HG02884 (cell line): ENCODE data around the gene RALY.

Experiments used
- ATAC-seq: cut with Tn5 transposase; IDR thresholded peaks from one replicate; pipeline ENCODE4 v1.9.1; 2021; ENCODE audit warnings: mild to moderate bottlenecking, moderate library complexity; ENCODE audit not compliant: unreplicated experiment

The RALY gene

DNA sequence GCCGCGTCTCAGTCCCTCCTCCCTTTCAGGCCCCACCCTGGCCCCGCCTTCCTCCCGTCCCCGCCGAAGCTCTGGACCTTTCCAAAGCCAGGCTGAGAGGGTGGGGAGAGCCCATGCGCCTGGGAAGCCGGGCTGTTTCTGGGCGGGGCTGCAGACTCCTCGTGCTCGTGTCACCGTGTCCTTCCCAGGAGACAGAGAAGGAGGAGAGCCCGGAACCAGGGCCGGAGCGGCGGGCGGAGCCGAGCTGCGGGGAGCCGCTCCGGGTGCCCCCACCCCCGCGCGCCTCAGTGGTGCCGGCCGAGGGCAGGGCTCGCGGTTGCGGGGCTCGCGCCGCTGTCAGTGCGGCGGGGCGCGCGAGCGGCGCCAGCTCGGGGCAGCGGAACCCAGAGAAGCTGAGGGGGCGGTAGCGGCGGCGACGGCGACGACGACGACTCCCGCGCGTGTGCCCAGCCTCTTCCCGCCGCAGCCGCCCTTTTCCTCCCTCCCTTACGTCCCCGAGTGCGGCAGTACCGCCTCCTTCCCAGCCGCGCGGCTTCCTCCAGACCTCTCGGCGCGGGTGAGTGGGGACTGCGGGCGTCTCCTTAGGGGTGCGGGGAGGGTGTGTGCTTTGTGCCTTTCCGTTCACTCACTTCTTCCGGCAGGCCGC is at the start of gene RALY:
TSS of gene RALY (plus strand) at position 336 of the 646 bp plus-strand sequence. CDS start 78,164 bp downstream, outside the sequence.
- ATAC-seq: peak; percentile 54

DNA sequence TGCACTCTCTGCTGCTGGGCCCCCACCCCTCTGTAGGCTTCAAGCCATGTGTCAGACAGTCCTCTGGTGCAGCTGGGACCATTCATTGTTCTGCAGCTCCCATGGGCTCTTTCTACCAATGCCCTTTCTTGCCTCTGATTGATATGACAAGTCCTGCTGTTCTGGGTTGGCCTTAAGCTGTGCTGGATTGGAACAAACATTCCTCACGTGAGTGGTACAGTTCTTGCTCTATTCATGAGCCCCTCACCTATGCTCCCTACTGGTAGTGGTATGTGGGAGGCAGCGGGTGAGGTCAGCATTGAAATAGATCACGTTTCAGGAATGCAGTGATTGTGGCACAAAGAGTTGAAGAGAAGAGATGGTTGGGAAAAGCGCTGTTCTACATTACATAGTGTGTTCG is 48.8 kb upstream of the RALY start:
- ATAC-seq: no peak

DNA sequence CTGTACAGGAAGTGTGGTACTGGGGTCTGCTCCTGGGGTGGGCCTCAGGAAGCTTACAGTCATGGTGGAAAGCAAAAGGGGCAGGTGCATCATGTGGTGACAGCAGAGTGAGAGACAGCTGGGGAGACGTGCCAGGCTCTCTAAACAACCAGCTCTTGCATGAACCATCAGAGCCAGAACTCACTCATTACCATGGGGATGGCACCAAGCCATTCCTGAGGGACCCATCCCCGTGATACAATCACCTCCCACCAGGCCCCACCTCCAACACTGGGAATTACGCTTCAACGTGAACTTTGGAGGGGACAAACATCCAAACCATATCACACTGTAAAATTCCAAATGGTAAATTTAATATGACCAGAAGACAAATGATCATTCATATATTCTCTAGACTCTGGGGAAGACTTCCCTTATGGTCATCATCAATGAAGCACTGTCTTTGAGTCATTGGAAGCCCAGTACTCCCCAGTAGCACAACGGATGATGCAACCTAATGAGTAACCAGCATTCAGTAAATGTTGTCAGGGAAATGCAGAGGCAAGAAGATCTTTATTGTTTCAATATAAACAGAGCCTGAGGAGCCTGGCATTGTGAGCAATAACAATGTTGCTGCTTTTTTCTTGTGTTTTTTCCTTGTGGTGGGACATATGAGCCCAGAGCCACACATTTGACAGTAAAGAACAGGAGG is 48.2 kb upstream of the RALY start:
- ATAC-seq: no peak

DNA sequence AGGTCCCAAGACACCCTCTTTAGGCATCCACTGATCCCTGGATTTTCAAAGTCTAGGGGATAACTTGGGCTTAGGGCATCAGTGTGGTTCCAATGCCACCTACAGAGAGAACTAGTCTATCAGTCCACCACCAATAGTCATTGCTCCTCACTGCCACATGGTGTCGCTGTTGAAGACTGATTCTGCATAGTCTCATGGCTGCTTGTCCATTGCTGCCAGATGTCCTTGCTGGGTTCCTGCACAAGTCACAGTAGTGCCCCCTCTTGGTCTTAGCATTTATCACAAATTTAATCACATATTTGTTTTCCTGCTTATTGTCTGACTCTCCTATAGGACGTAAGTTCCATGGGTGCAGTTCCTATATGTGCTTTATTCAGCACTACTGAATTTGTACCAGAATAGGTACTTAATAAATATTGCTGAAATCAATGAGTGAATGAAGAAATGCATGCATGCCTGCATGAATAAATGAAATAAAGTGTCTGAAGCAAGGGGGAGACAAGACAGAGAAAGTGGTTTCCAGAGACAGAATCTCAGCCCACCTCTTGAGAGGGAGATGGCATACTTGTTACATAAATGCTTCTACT is 45.9 kb upstream of the RALY start:
- no peak for ATAC-seq

DNA sequence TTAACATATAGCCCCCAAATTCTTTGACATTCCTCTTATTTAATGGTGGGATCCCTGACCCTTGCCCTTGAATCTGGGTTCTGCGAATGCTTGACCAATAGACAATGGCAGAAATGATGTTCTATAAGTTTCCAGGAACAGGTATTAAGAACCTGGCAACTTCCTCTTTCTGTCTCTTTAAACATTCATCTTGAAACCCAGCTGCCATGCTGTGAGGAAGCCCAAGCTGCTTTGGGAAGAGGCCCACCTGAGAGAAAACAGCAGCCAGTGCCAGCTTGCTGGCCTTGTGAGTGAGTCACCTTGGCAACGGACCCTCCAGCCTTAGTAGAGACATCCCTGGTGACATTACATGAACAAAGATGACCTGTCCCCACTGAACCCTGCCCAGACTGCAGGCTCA is 45.2 kb upstream of the RALY start:
- ATAC-seq: no peak

DNA sequence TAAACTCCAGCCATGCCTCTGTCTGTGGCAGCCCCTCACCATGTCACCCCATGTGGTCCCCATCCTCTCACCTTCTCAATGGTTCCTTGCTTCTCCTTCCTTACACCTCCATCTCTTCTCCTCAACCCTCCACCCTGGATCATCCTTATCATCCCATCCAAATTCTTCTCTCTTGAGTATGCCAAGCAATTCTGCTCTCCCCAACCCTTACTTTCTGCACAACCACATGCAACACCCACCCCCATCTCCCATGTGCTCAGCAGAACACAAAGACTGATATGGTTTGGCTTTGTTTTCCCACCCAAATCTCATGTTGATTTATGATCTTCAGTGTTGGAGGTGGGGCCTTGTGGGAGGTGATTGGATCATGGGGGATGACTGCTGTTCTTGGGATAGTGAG is 42.5 kb upstream of the RALY start:
- ATAC-seq: no peak

DNA sequence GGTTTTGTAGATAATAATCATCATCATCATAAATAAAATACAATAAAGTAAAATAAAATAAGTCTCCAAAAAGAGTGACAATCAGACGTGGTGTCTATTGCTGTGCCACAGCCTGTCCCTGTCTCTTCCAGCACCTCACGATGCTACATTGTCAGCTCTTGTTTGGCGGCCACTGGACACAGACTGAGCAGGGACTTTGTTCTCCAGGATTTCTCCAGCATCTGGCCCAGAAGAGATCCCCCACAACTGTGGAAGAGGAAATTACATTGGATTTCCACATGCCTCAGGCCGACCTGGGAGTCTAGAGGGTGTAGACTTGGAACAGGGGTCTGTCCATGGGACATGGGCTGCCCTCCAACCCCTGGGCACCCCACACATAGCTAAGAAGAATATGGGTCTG is 39.2 kb upstream of the RALY start:
- ATAC-seq: no peak

DNA sequence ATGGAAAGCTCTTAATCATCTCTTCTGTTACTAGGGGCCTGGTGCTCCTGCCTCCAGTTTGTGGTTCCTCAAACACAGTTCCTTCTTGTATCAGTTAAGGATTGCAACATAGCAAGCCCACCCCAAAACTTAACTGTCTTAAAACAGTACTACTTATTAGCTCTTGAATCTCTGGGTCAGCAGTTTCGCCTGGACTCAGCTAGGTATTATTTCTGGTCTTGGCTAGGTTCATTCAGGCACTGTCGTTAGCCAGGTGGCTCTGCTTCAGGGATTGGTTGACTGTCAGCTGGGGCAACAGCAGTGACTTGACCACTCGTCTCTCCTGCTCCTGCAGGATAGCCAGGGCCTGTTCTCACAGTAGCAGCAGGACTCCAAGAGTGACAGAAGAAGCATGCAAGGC is 30.0 kb upstream of the RALY start:
- no peak for ATAC-seq

DNA sequence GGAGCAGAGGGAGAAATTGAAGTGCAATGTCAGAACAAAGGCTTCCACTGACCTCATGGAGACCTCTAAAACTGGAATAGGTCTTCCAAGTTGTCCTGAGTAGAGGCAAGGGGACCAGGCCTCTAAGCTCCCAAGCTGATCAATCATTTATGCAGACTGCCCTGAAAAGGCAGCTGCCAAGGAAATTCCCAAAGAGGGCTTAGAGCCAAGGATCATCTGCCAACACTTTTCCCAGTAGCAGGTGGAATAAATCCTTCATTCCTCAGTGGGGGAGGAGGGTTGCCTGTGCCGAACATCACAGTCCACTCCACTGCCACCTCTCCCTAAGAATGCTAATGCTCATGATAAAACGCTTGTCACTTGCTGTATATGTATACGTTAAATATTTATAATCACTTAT is 29.3 kb upstream of the RALY start:
- ATAC-seq: no peak

DNA sequence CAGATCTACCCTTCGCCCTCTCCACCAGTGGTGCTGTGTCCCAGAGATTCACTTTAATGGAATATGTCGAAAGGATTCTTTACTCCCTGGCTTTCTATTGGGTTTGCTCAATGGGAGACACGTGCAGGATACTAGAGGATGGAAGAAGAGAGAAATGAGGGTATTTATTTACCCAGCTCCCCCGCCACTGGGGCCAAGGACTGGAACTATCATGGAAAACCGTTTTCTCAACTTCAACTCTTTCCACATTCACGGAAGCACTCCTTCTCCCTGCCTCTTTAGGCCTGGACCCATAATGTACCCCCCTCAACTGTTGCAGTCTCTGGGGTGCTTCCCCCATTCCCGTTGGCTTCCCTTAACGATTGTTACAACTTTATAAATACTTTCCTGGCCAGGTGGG is 26.6 kb upstream of the RALY start:
- no peak for ATAC-seq

DNA sequence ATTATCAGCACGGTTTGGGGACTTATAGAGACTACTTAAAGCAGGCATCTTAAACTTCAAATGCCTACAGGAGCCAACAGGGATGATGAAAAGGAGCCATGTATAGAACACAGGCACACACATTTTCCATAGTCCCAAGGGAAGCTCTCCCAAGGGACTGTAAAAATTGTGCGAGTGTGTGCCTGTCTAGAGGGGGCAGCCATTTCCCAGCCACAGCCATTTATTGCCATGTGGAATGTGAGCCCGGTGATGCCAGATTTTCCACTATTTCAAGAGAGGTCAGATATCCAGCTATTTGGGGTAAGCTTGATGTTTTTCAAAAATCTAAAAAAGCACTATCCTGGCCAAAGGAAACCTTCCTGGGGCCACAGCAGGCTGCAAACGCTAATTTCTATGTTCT is 24.1 kb upstream of the RALY start:
- ATAC-seq: no peak

DNA sequence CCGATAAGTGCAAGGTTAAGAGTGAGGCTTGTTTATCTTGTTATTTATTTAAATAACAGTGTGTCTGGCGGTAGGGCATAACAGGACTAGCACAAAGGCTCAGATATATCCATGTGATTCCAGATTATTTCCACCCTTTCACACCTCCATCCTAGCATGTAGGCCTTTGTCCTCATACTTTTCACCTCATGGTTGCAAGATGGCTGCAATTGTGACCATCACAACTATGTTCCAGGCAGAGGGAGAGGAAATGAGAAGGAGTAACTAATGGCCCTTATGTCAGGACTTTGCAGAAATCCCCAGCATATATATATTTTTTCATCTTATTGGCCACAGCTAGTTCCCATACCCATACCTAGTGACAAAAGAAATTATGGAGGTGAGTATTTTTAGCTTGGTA is 23.5 kb upstream of the RALY start:
- no peak for ATAC-seq

DNA sequence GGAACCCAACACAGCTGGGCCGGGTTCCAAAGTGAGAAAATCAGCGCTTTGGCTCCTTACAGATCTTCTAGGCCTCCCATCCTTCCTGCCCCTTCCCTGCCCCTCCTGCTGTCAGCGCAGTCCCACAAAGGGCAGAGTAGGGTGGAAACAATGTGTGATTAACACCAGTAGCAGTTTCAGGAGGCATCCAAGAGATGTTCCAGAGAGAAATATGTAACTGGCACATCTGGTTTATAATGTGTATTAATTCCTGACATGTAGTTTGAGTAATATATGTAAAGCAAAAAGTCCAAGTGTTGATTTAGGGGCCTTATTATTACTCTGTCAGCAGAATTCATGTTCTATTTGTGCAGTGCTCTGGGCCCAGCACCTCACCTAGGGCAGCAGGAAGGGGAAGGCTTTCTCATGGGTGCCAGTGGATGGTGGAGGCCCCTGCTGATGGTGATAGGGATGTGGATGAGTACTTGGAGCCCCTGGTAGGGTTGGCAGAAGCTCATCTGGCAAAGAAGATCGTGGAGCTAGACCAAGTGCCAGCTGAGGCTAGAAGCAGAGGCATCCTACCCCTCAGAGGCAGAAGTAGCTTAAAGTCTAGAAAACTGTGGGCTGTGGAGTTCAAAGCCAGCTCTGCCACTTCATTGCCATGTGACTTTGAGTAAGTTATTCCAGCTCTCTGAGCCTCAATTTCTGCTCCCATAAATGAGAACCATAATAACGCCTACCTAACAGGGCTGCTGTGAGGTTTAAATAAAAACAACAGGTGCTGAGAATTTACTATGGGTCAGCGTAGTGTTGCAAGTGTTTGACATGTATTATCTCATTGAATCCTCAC is 22.4 kb upstream of the RALY start:
- no peak for ATAC-seq

DNA sequence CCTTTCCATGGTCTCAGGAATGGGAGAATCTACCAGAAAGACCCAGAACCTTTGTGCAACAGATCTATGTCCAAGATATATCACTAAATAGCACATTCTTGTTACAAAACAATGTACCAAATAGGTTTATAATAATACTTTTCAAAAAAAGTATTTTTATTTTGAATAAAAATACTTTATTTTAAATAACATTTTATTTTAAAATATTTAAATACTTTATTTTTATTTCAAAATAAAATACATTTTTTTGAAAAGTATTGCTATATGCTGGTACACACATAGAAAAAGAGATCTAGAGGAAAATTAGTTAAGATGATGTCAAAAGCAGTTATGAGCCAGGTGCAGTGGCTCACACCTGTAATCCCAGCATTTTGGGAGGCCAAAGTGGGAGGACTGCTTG is 16.8 kb upstream of the RALY start:
- no peak for ATAC-seq

DNA sequence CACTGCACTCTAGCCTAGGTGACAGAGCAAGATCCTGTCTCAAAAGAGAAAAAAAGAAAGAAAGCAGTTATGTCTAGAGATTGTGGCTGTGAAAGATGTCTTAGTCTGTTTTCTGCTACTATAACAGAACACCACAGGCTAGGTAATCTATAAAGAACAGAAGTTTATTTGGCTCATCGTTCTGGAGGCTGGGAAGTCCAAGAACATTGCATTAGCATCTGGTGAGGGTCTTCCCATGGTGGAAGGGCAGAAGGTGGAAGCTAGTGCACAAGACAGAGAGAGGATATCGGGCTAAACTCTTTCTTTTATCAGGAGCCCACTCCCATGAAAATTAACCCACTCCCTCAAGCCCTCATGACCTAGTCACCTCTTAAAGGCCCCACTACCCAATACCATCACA is 16.2 kb upstream of the RALY start:
- no peak for ATAC-seq

DNA sequence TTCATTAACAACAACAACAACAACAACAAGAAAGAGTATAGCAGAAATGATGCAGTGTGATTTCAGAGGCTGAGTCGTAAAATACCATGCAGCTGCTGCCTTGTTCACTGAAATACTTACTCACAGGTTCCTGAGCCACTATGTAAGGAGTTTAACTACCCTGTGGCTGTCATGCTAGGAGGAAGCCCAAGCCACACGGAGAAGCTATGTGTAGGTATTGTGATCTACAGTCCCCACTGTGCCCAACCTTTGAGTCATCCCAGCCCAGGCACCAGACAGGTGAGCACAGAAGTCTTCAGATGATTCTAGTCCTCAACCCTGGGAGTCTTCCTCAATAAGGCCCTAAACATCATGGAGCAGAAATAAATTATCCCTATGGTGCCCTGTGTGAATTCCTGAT is 14.6 kb upstream of the RALY start:
- no peak for ATAC-seq

DNA sequence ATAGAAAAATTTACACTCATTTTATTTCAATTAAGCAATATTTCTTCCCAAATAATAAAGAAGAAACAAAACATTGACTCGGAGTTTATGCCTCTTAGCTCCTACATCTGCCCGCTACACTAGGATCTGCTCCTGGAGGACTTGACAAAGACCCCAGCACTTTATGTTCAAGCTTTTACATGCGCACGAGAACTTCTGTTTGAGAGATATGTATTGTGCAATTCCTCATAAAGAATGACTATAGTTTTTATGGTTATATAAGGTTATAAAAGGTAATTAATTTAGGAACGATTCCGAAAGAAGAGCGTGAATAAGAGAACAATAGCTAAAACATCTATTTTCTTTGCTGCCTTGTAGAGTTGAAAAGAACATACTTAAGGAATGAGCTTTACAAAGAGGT is 12.4 kb upstream of the RALY start:
- no peak for ATAC-seq

DNA sequence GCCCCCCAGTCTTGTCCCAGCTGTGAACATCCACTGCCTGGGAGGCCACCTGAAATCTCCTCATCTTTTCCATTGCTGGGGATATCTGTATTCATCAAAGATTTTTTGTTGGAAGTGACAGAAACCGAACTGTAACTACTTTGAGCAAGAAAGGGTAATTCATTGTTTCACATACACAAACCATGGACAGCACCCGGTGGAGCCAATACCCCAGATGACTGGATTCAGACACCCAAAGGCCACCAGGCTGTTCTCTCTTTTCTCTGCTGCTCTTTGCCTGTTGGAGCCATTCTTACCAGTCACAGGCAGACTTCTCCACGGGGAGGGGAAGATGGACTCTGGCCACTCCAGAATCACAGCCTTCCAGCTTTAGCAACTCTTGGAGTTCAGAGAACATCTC is 11.7 kb upstream of the RALY start:
- no peak for ATAC-seq

DNA sequence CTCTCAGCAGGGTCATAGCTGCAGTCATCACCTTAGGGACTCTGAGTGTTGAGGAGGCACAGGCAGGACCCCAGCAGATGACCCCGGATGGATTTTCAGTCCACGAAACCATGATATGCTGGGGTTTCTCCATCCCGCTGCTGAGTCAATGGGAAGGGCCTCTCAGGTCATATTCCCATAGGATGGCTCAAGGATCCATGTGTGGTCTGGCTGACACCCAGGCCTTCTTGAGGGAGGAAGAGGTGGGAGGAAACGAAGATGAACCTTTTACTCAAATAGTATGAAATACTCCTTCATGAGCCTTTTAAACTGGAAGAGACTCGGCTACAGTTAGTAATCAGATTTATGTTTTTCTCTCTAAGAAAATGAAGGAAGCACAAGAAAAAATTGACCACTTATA is 10.3 kb upstream of the RALY start:
- ATAC-seq: no peak

DNA sequence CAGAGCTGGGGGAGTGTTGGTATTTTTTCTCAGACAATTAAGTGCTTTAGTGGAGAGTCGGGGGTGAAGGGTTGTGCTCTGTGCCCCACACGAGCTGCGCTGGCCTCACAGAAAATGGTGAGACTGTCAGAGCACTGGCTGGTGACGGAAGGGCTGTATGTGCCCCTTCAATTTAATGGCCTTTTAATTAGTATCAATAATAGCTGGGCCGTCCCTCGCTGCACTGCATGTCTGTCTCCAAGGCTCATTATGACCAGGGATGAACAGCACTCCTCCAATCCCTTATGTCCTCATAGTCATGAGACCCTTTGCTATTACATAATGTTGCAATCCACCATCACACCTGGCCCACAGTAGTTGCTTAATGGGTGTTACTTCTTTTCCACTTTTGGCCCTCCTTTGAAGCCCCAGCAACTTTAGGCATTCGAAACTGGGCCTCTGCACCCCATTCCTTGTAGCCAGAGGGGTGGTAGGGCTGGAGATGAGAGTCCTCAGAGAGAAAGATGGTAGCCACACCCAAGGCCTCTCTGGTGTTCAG is 9.5 kb upstream of the RALY start:
- ATAC-seq: no peak

DNA sequence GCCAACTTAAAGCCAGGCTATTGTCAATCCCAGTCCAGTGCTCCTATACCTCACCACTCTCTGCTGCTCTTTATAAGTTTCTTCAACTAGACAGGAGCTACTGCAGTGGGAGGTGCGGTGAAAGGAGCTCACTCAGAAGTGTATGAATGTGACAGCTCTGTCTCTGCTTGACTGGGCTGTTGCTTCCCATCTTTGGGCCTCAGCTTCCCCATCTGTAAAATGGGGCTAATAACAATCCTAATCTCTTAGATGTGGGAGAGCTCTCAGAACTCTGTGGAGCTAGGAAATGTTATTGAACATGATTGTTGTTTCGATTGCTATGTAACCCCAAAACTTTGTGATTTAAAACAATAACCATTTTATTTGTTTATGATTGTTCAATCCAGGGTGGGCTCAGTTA is 8.4 kb upstream of the RALY start:
- ATAC-seq: no peak
